Prostate gland (tissue), 2 donors: ENCODE results near the gene ITPRIP. TPM values are rescaled to one million over a fixed set of nuclear protein-coding genes. Genes with fewer than 3 reads are reported as not detected.

Experiments
- DNase-seq: peaks from one replicate; pipeline ENCODE4 v3.0.0-alpha.2; 2019; ENCODE audit warnings: low spot score
- H3K27ac ChIP-seq, 2 donors: fragments of 200-600 bp; sonication (generic); 2 replicates each; pipeline ENCODE4 v1.5.1; 2017 to 2019
- H3K27me3 ChIP-seq: fragments of 200-600 bp; sonication (generic); replicated peaks from 2 replicates; pipeline ENCODE4 v1.5.1; 2019; ENCODE audit not compliant: insufficient read depth
- H3K36me3 ChIP-seq, 2 donors: fragments of 200-600 bp; sonication (generic); 1 replicate in 1 of 2; 2 replicates in 1 of 2; pipeline versions ENCODE4 v1.5.1 to v1.8.1; 2017 to 2019
- H3K4me1 ChIP-seq: fragments of 200-600 bp; sonication (generic); replicated peaks from 2 replicates; pipeline ENCODE4 v1.5.1; 2019
- H3K4me3 ChIP-seq, 2 donors: fragments of 200-600 bp; sonication (generic); 2 replicates each; pipeline ENCODE4 v1.5.1; 2017 to 2019
- H3K9me3 ChIP-seq: fragments of 200-600 bp; sonication (generic); 2 replicates; pipeline ENCODE4 v1.5.1; 2017
- CTCF ChIP-seq, 4 experiments: fragments of 200-600 bp in 2 of 4; fragments of 450-650 bp in 2 of 4; sonication (generic) in 2 of 4; IDR thresholded peaks; 1 replicate in 3 of 4; 2 replicates in 1 of 4; pipeline ENCODE4 v1.5.1; 2016 to 2019; ENCODE audit warnings: antibody characterized with exemption in 4 of 4, mild to moderate bottlenecking in 2 of 4, moderate library complexity in 2 of 4
- POLR2A ChIP-seq: fragments of 450-650 bp; IDR thresholded peaks from one replicate; pipeline ENCODE4 v1.6.1; 2016; ENCODE audit warnings: antibody characterized with exemption, mild to moderate bottlenecking
- POLR2AphosphoS5 ChIP-seq: sonication (generic); formaldehyde crosslinking; IDR thresholded peaks from one replicate; pipeline ENCODE4 v1.6.1; 2017; ENCODE audit warnings: antibody characterized with exemption
- WGBS: methylation state at CpG from one replicate; pipeline ENCODE4 v1.1.5; 2018; 5-methylcytosine and 5-hydroxymethylcytosine counted together
- intact Hi-C: fragments of 100-400 bp; cut with DNase I; formaldehyde crosslinking; loops from one replicate; pipeline ENCODE4 v1.14.2; 2022
- total RNA-seq, 2 donors: library from RNA; depleted of rRNA; stranded (reverse); fragments of >200 nt; gene quantifications; one replicate each; pipeline ENCODE4 v1.1.0, GENCODE V29; 2016

The ITPRIP gene
- total RNA-seq, 2 donors from 2014 or later = 12.5 to 35.8 TPM

- TF ChIP-seq POLR2A (no peak), CTCF (IDR thresholded peaks at IDR 0.05) (peak; percentile 56 to 90 (median 66)), POLR2AphosphoS5 (peak; percentile 42)
- no peaks in the 10 kb centered on the region for H3K36me3 ChIP-seq
- peak overlapping the region; percentile 42 for H3K4me3 ChIP-seq
- H3K27me3 ChIP-seq = no peaks in the 10 kb centered on the region
- intact Hi-C loops = no loop called here
- H3K27ac ChIP-seq = peak overlapping the region; percentile 52 to 70
- 14% methylated on average over 39 of the region's 42 CpGs for WGBS
- H3K4me1 ChIP-seq = no peaks in the 10 kb centered on the region
- H3K9me3 ChIP-seq = no peaks in the 10 kb centered on the region
- peak; percentile 49 for DNase-seq
Observed at GRCh38 chr10:104274762-104275721, 63.2 kb downstream of the ITPRIP start.

GRCh38 chr10:104273899-104274575, 64.2 kb downstream of the ITPRIP start:
- no peak for DNase-seq
- no peak overlapping the region for H3K27ac ChIP-seq
- no peaks in the 10 kb centered on the region for H3K4me1 ChIP-seq
- WGBS = 73% methylated on average over 4 of the region's 4 CpGs
- H3K27me3 ChIP-seq = no peaks in the 10 kb centered on the region
- no peaks in the 10 kb centered on the region for H3K36me3 ChIP-seq
- TF ChIP-seq POLR2A (no peak), POLR2AphosphoS5 (no peak), CTCF (IDR thresholded peaks at IDR 0.05) (no peak)
- H3K4me3 ChIP-seq = no peak overlapping the region
- H3K9me3 ChIP-seq = no peaks in the 10 kb centered on the region
- intact Hi-C loops = no loop called here

- no peaks in the 10 kb centered on the region for H3K27me3 ChIP-seq
- DNase-seq = no peak
- no peak overlapping the region for H3K4me3 ChIP-seq
- 95% methylated on average over 1 of the region's 1 CpG for WGBS
- no peaks in the 10 kb centered on the region for H3K9me3 ChIP-seq
- H3K27ac ChIP-seq = no peak overlapping the region
- no peaks in the 10 kb centered on the region for H3K4me1 ChIP-seq
- intact Hi-C loops = no loop called here
- TF ChIP-seq CTCF (IDR thresholded peaks at IDR 0.05) = no peak
- TF ChIP-seq POLR2A = no peak
- TF ChIP-seq POLR2AphosphoS5 = no peak
- no peaks in the 10 kb centered on the region for H3K36me3 ChIP-seq
Observed at GRCh38 chr10:104273286-104273685, 65.0 kb downstream of the ITPRIP start.

- H3K4me1 ChIP-seq = no peaks in the 10 kb centered on the region
- H3K9me3 ChIP-seq = no peaks in the 10 kb centered on the region
- TF ChIP-seq CTCF (IDR thresholded peaks at IDR 0.05) (no peak), POLR2A (peak; percentile 75), POLR2AphosphoS5 (peak; percentile 97)
- H3K4me3 ChIP-seq = peak within 1 kb of the TSS; percentile 64 to 68
- peak; percentile 99 for DNase-seq
- WGBS = 1% methylated on average over 29 of the region's 59 CpGs
- H3K36me3 ChIP-seq = peaks cover 0 to 6% of the 10 kb centered on the region in 2 donors
- H3K27me3 ChIP-seq = no peaks in the 10 kb centered on the region
- peak within 1 kb of the TSS; percentile 66 to 70 for H3K27ac ChIP-seq
- intact Hi-C loops = loop anchor here (10.0 kb wide), 1 partner anchor 144 kb away; the partner anchor contains the start of gene SFR1
Observed at GRCh38 chr10:104268713-104269645, 69.3 kb downstream of the ITPRIP start, which contains the start of gene GSTO2. TSS of gene GSTO2 (plus strand) at chr10:104269184. CDS start at chr10:104274916, 5,732 bp downstream.
